Prostate gland (tissue), 2 donors: Measurements from ENCODE around the gene IL20.

Source experiments
- CTCF ChIP-seq, 4 experiments: fragments of 200-600 bp in 2 of 4; fragments of 450-650 bp in 2 of 4; sonication (generic) in 2 of 4; IDR thresholded peaks; 1 replicate in 3 of 4; 2 replicates in 1 of 4; pipeline ENCODE4 v1.5.1; 2016 to 2019; ENCODE audit warnings: antibody characterized with exemption in 4 of 4, mild to moderate bottlenecking in 2 of 4, moderate library complexity in 2 of 4
- POLR2A ChIP-seq: fragments of 450-650 bp; IDR thresholded peaks from one replicate; pipeline ENCODE4 v1.6.1; 2016; ENCODE audit warnings: antibody characterized with exemption, mild to moderate bottlenecking

- no peak for TF ChIP-seq POLR2A
- no peak for TF ChIP-seq CTCF (IDR thresholded peaks at IDR 0.05)
Measured at GRCh38 chr1:206829282-206829681, 36.1 kb upstream of the IL20 start.
